Heart right ventricle (tissue), 16 donors: ENCODE data around the gene RNF103. TPM values are rescaled to one million over a fixed set of nuclear protein-coding genes. Genes with fewer than 3 reads are reported as not detected.

Experiments used
- ATAC-seq, 8 donors: fragments of 200-7000 bp; cut with Tn5 transposase; one replicate each; pipeline ENCODE4 v1.9.1; 2020; ENCODE audit warnings: mild to moderate bottlenecking in 8 of 8, moderate library complexity in 8 of 8, moderate number of reproducible peaks in 1 of 8
- DNase-seq, 2 donors: peaks; one replicate each; pipeline ENCODE4 v3.0.0-alpha.2; 2020
- H3K27ac ChIP-seq, 10 donors: fragments of 200-600 bp; sonication (generic) in 2 of 10; one replicate each; pipeline versions ENCODE4 v1.5.0 to v1.8.0; 2020 to 2022; ENCODE audit warnings: mild to moderate bottlenecking in 3 of 10
- H3K27me3 ChIP-seq, 7 donors: fragments of 200-600 bp; one replicate each; pipeline ENCODE4 v1.8.0; 2021 to 2022; ENCODE audit warnings: mild to moderate bottlenecking in 2 of 7
- H3K36me3 ChIP-seq, 9 donors: fragments of 200-600 bp; sonication (generic) in 1 of 9; one replicate each; pipeline versions ENCODE4 v1.5.0 to v1.8.0; 2020 to 2022; ENCODE audit warnings: mild to moderate bottlenecking in 2 of 9
- H3K4me1 ChIP-seq, 9 donors: fragments of 200-600 bp; sonication (generic) in 1 of 9; one replicate each; pipeline versions ENCODE4 v1.5.0 to v1.8.0; 2020 to 2022; ENCODE audit warnings: mild to moderate bottlenecking in 4 of 9
- H3K4me3 ChIP-seq, 10 donors: fragments of 200-600 bp; sonication (generic) in 2 of 10; one replicate each; pipeline versions ENCODE4 v1.5.0 to v1.8.0; 2020 to 2022; ENCODE audit warnings: mild to moderate bottlenecking in 7 of 10, moderate library complexity in 2 of 10
- H3K9me3 ChIP-seq, 11 donors: fragments of 200-600 bp in 10 of 11; sonication (generic) in 2 of 11; one replicate each; pipeline versions ENCODE4 v1.5.0 to v1.8.0; 2013 to 2022; ENCODE audit warnings: mild to moderate bottlenecking in 2 of 11, control low read depth in 1 of 11, moderate library complexity in 1 of 11
- CTCF ChIP-seq, 9 donors: fragments of 200-600 bp; sonication (generic) in 2 of 9; IDR thresholded peaks; one replicate each; pipeline versions ENCODE4 v1.5.0 to v1.8.0; 2021 to 2022; ENCODE audit warnings: antibody characterized with exemption in 9 of 9, mild to moderate bottlenecking in 5 of 9, moderate library complexity in 1 of 9
- WGBS, 2 donors: extraction: QIAGEN DNeasy Blood & Tissue Kit; methylation state at CpG; one replicate each; pipeline ENCODE4 v1.1.7; 2013; ENCODE audit warnings: inconsistent platforms in 1 of 2; 5-methylcytosine and 5-hydroxymethylcytosine counted together
- intact Hi-C, 10 donors: fragments of 100-400 bp; cut with DNase I; formaldehyde crosslinking; loops; one replicate each; pipeline versions ENCODE4 v1.11.1 to v1.14.2; 2022
- polyA plus RNA-seq, 2 donors: library from polyadenylated mRNA; stranded (reverse); fragments of 200-250 nt; gene quantifications; one replicate each; pipeline ENCODE4 v1.2.3, GENCODE V29; 2013
- total RNA-seq, 10 donors: library from RNA; stranded (reverse); fragmentation: NEBNext Ultra II Directional in 3 of 10; extraction: Animal tissue kit (Norgen Biotek cat#: 25700) in 3 of 10; gene quantifications; one replicate each; pipeline versions ENCODE4 v1.2.1 to v1.2.4, GENCODE V29; 2021 to 2023
- donor health status: Arrhythmogenic right ventricular cardiomyopathy.
- donor health status: ischemic (EF 13 %, LVEDD 7.1; RV severe dilation, severe dysfunction).
- donor health status: healthy with polysubstance abuse.
- donor health status: DM: no; HTN: yes; CAD: no.
- donor health status: DM: no; HTN: no; CAD: no.
- donor health status: ischemic (EF 25% LVEDD 6.9; RV normal size, moderate dysfunction).
- donor health status: ischemic (EF 25% LVEDD 5.7; RV mildly dilated, moderate dysfunction).
- donor health status: healthy.
- donor health status: DM: yes; HTN: yes; CAD: no.
- donor health status: Ischemic cardiomyopathy.
- donor health status: ischemic (EF 35%, LVEDD 5.7; RV mildly dilated, moderate dysfunction).
- donor health status: nonischemic (EF 11% LVEDD 7.7; RV severe dilation, severe dysfunction).
- donor health status: DM: yes; HTN: yes; CAD: no.
- donor health status: PGD.
- donor health status: ischemic (EF 29% LVEDD 5.4; RV normal size, mild dysfunction).
- donor health status: nonischemic (EF 23%, LVEDD 6.1; RV moderate dilation, normal function).

Gene RNF103
- total and polyA plus RNA-seq, 12 donors, result 31.8 to 83.0 (median 56.2) TPM

GRCh38 chr2:86580560-86580959 is 43.1 kb downstream of the RNF103 start:
- peaks cover 0 to 15% (median 10%) of the 10 kb centered on the region in 9 donors for H3K4me1 ChIP-seq
- DNase-seq (no peak), ATAC-seq (no peak)
- H3K27me3 ChIP-seq, result no peaks in the 10 kb centered on the region
- H3K9me3 ChIP-seq, result peaks cover 0 to 11% (median 0%) of the 10 kb centered on the region in 11 donors
- no peak overlapping the region for H3K27ac ChIP-seq
- intact Hi-C loops, result no loop called here
- no peak for TF ChIP-seq CTCF (IDR thresholded peaks at IDR 0.05)
- H3K4me3 ChIP-seq, result no peak overlapping the region
- no peaks in the 10 kb centered on the region for H3K36me3 ChIP-seq

GRCh38 chr2:86577817-86578456 is 45.7 kb downstream of the RNF103 start:
- intact Hi-C loops, result no loop called here
- H3K27ac ChIP-seq, result no peak overlapping the region
- WGBS, 2 donors, result 91 to 93% methylated on average over 2 of the region's 2 CpGs
- H3K4me3 ChIP-seq, result no peak overlapping the region
- no peaks in the 10 kb centered on the region for H3K36me3 ChIP-seq
- H3K4me1 ChIP-seq, result no peaks in the 10 kb centered on the region
- no peak for TF ChIP-seq CTCF (IDR thresholded peaks at IDR 0.05)
- H3K27me3 ChIP-seq, result no peaks in the 10 kb centered on the region
- ATAC-seq (no peak), DNase-seq (no peak)
- H3K9me3 ChIP-seq, result peaks cover 0 to 11% (median 0%) of the 10 kb centered on the region in 11 donors

- H3K4me3 ChIP-seq, result no peak overlapping the region
- H3K27ac ChIP-seq, result no peak overlapping the region
- no peaks in the 10 kb centered on the region for H3K36me3 ChIP-seq
- no peak for ATAC-seq
- no peak for TF ChIP-seq CTCF (IDR thresholded peaks at IDR 0.05)
- intact Hi-C loops, result no loop called here
- WGBS, 2 donors, result 77 to 86% methylated on average over 3 of the region's 3 CpGs
- DNase-seq, result no peak
- no peaks in the 10 kb centered on the region for H3K9me3 ChIP-seq
- peaks cover 0 to 9% (median 0%) of the 10 kb centered on the region in 9 donors for H3K4me1 ChIP-seq
- no peaks in the 10 kb centered on the region for H3K27me3 ChIP-seq
Measured at GRCh38 chr2:86570059-86570458, 53.6 kb downstream of the RNF103 start.

GRCh38 chr2:86566821-86567190 is 56.9 kb downstream of the RNF103 start:
- H3K27me3 ChIP-seq, result no peaks in the 10 kb centered on the region
- peak overlapping the region in 1 of 10 donors; percentile 12 for H3K27ac ChIP-seq
- ATAC-seq, result no peak
- H3K9me3 ChIP-seq, result no peaks in the 10 kb centered on the region
- intact Hi-C loops, result loop anchor here in 1 of 10 donors (10.0 kb wide), 1 partner anchor 48 kb away; no protein-coding TSS in a partner anchor
- no peak for TF ChIP-seq CTCF (IDR thresholded peaks at IDR 0.05)
- no peak for DNase-seq
- no peak overlapping the region for H3K4me3 ChIP-seq
- H3K4me1 ChIP-seq, result peaks cover 4 to 22% (median 9%) of the 10 kb centered on the region in 9 donors
- H3K36me3 ChIP-seq, result no peaks in the 10 kb centered on the region
